Measurements from ENCODE around the gene USP9X.
"Not testable (repeated sequence)": the region's sequence is repeated elsewhere in the genome, so short reads cannot be mapped to it uniquely, and the experiment has no call there.

The USP9X gene

GRCh38 chrX:41186946-41187345, 101.7 kb downstream of the USP9X start:
- not testable (repeated sequence) for DNase-seq (ENCODE audit: low read depth in 3 of 3)

GRCh38 chrX:41189156-41189555, 103.9 kb downstream of the USP9X start:
- DNase-seq (ENCODE audit: low read depth in 3 of 3) = no peak

- no peak for DNase-seq (ENCODE audit: low read depth in 3 of 3)
These were observed 107.6 kb downstream of the USP9X start for GRCh38 chrX:41192880-41193279.

GRCh38 chrX:41198410-41198809, 113.2 kb downstream of the USP9X start:
- no peak for DNase-seq (ENCODE audit: low read depth in 3 of 3)

GRCh38 chrX:41200785-41201184, 115.5 kb downstream of the USP9X start:
- no peak for DNase-seq (ENCODE audit: low read depth in 3 of 3)

GRCh38 chrX:41209853-41210252, 124.6 kb downstream of the USP9X start:
- no peak for DNase-seq (ENCODE audit: low read depth in 3 of 3)

GRCh38 chrX:41224605-41225004, 139.4 kb downstream of the USP9X start:
- DNase-seq (ENCODE audit: low read depth in 3 of 3) = no peak

GRCh38 chrX:41233988-41234387, 148.7 kb downstream of the USP9X start:
- no peak for DNase-seq (ENCODE audit: low read depth in 3 of 3)

GRCh38 chrX:41234471-41234870, 149.2 kb downstream of the USP9X start:
- DNase-seq (ENCODE audit: low read depth in 3 of 3) = not testable (repeated sequence)

GRCh38 chrX:41234962-41235361, 149.7 kb downstream of the USP9X start:
- no peak for DNase-seq (ENCODE audit: low read depth in 3 of 3)

GRCh38 chrX:41236629-41237028, 151.4 kb downstream of the USP9X start:
- no peak for DNase-seq (ENCODE audit: low read depth in 3 of 3)

- no peak for DNase-seq (ENCODE audit: low read depth in 3 of 3)
These were observed 155.3 kb downstream of the USP9X start for GRCh38 chrX:41240509-41240908.

- no peak for DNase-seq (ENCODE audit: low read depth in 3 of 3)
These were observed 156.7 kb downstream of the USP9X start for GRCh38 chrX:41241962-41242361.

- no peak for DNase-seq (ENCODE audit: low read depth in 3 of 3)
These were observed 160.4 kb downstream of the USP9X start for GRCh38 chrX:41245641-41246040.

- DNase-seq (ENCODE audit: low read depth in 3 of 3) = no peak
These were observed 165.6 kb downstream of the USP9X start for GRCh38 chrX:41250867-41251266.

- DNase-seq (ENCODE audit: low read depth in 3 of 3) = no peak
These were observed 172.6 kb downstream of the USP9X start for GRCh38 chrX:41257801-41258200.

GRCh38 chrX:41258226-41258625, 173.0 kb downstream of the USP9X start:
- DNase-seq (ENCODE audit: low read depth in 3 of 3) = no peak

GRCh38 chrX:41258871-41259270, 173.6 kb downstream of the USP9X start:
- DNase-seq (ENCODE audit: low read depth in 3 of 3) = no peak

- DNase-seq (ENCODE audit: low read depth in 3 of 3) = no peak
These were observed 174.3 kb downstream of the USP9X start for GRCh38 chrX:41259516-41259915.

- DNase-seq (ENCODE audit: low read depth in 3 of 3) = peak in 1 of 3 experiments; percentile 26
These were observed 180.4 kb downstream of the USP9X start for GRCh38 chrX:41265615-41266014.

GRCh38 chrX:41273638-41274037, 188.4 kb downstream of the USP9X start:
- no peak for DNase-seq (ENCODE audit: low read depth in 3 of 3)

- DNase-seq (ENCODE audit: low read depth in 3 of 3) = peak; percentile 8 to 35 (median 27)
These were observed 190.7 kb downstream of the USP9X start for GRCh38 chrX:41275661-41276609.

GRCh38 chrX:41276661-41277506, 191.6 kb downstream of the USP9X start:
- DNase-seq (ENCODE audit: low read depth in 3 of 3) = no peak
